Fibroblast of lung (primary cell): ENCODE measurements around the gene CYB561.

Source experiments
- EZH2 ChIP-seq: IDR thresholded peaks from 2 replicates; pipeline ENCODE4 v1.5.1; 2012; ENCODE audit warnings: low read length, control low read depth, mild to moderate bottlenecking; ENCODE audit errors: missing control alignments
- TF ChIP-seq, protein P1 (sequence below), 2 donors: IDR thresholded peaks in 1 of 2; conservative IDR thresholded peaks in 1 of 2; 1 replicate in 1 of 2; 2 replicates in 1 of 2; pipeline ENCODE4 v1.5.1; 2011 to 2012; ENCODE audit warnings: low read length in 2 of 2, control low read depth in 1 of 2, inconsistent platforms in 1 of 2, low read depth in 1 of 2, mild to moderate bottlenecking in 1 of 2

DNA sequence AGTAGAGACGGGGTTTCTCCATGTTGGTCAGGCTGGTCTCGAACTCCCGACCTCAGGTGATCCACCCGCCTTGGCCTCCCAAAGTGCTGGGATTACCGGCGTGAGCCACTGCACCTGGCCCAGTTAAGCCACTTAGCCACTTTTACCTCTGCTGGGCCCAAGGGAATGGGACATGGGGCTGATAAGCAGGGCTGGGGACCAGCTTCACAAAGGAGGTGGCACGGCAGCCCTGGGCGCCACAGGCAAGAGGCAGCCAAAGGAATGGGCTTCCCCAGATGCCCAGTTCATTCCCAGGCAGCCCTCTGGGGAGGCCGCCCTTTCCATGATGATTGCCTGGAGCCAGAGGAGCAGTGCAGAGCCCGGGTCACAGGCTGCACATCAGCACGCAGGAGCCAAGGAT is 5.0 kb upstream of the CYB561 start:
- TF ChIP-seq, protein P1, sequence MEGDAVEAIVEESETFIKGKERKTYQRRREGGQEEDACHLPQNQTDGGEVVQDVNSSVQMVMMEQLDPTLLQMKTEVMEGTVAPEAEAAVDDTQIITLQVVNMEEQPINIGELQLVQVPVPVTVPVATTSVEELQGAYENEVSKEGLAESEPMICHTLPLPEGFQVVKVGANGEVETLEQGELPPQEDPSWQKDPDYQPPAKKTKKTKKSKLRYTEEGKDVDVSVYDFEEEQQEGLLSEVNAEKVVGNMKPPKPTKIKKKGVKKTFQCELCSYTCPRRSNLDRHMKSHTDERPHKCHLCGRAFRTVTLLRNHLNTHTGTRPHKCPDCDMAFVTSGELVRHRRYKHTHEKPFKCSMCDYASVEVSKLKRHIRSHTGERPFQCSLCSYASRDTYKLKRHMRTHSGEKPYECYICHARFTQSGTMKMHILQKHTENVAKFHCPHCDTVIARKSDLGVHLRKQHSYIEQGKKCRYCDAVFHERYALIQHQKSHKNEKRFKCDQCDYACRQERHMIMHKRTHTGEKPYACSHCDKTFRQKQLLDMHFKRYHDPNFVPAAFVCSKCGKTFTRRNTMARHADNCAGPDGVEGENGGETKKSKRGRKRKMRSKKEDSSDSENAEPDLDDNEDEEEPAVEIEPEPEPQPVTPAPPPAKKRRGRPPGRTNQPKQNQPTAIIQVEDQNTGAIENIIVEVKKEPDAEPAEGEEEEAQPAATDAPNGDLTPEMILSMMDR (conservative IDR thresholded peaks at IDR 0.05 in 1 of 2, IDR thresholded peaks at IDR 0.05 in 1 of 2; ENCODE audit: low read depth in 1 of 2, low read length in 2 of 2) = no peak
- no peak for TF ChIP-seq EZH2
